H1 (cell line): Measurements from ENCODE around the gene RPS25. TPM values are rescaled to one million over a fixed set of nuclear protein-coding genes. Genes with fewer than 3 reads are reported as not detected.

Experiments used
- BCL11A ChIP-seq, 2 experiments: IDR thresholded peaks; one replicate each; pipeline ENCODE4 v1.6.1; 2011; ENCODE audit warnings: low read depth in 2 of 2, low read length in 2 of 2, mild to moderate bottlenecking in 2 of 2
- BRCA1 ChIP-seq: IDR thresholded peaks from 2 replicates; pipeline ENCODE4 v1.6.1; 2012; ENCODE audit warnings: low read depth, low read length, improper control_type of control experiment
- CEBPB ChIP-seq: IDR thresholded peaks from 2 replicates; pipeline ENCODE4 v1.6.1; 2012; ENCODE audit warnings: low read depth, low read length
- FOSL1 ChIP-seq: IDR thresholded peaks from 2 replicates; pipeline ENCODE4 v1.6.1; 2011; ENCODE audit warnings: mild to moderate bottlenecking, low read depth, low read length, moderate library complexity; ENCODE audit not compliant: insufficient read depth
- GABPA ChIP-seq: IDR thresholded peaks from 2 replicates; pipeline ENCODE4 v1.6.1; 2011; ENCODE audit warnings: mild to moderate bottlenecking, low read length, moderate library complexity, borderline replicate concordance; ENCODE audit not compliant: insufficient read depth
- GTF2F1 ChIP-seq: IDR thresholded peaks from 2 replicates; pipeline ENCODE4 v1.6.1; 2012; ENCODE audit warnings: low read depth, low read length, improper control_type of control experiment, borderline replicate concordance
- HDAC2 ChIP-seq, 2 experiments: fragments of 300-600 bp in 1 of 2; sonication (generic) in 1 of 2; IDR thresholded peaks; 2 replicates each; pipeline ENCODE4 v1.6.1; 2011 to 2012; ENCODE audit warnings: low read depth in 2 of 2, low read length in 2 of 2, mild to moderate bottlenecking in 2 of 2, moderate library complexity in 2 of 2, borderline replicate concordance in 1 of 2, inconsistent platforms in 1 of 2
- PHF8 ChIP-seq: fragments of 200-600 bp; sonication (generic); conservative IDR thresholded peaks from 2 replicates; pipeline ENCODE4 v1.7.1; 2012; ENCODE audit warnings: low read depth, mild to moderate bottlenecking, inconsistent platforms, low read length, moderate library complexity
- POLR2A ChIP-seq, 2 experiments: IDR thresholded peaks; 1 replicate in 1 of 2; 2 replicates in 1 of 2; pipeline ENCODE4 v1.6.1; 2011; ENCODE audit warnings: low read depth in 2 of 2, low read length in 2 of 2, mild to moderate bottlenecking in 2 of 2; ENCODE audit errors: control extremely low read depth in 1 of 2
- POLR2AphosphoS5 ChIP-seq: IDR thresholded peaks from 2 replicates; pipeline ENCODE4 v1.6.1; 2011; ENCODE audit warnings: low read depth, low read length
- SIN3A ChIP-seq, 2 experiments: IDR thresholded peaks in 1 of 2; conservative IDR thresholded peaks in 1 of 2; 2 replicates each; pipeline ENCODE4 v1.6.1; 2011 to 2012; ENCODE audit warnings: low read length in 2 of 2, improper control_type of control experiment in 1 of 2, low read depth in 1 of 2, mild to moderate bottlenecking in 1 of 2
- SUZ12 ChIP-seq: fragments of 200-600 bp; sonication (generic); IDR thresholded peaks from 2 replicates; pipeline ENCODE4 v1.6.1; 2012; ENCODE audit warnings: mild to moderate bottlenecking, inconsistent platforms, low read length, moderate library complexity, mixed read lengths
- TBP ChIP-seq: IDR thresholded peaks from 2 replicates; pipeline ENCODE4 v1.6.1; 2011; ENCODE audit warnings: low read depth, low read length, improper control_type of control experiment
- TCF12 ChIP-seq: IDR thresholded peaks from 2 replicates; pipeline ENCODE4 v1.6.1; 2011; ENCODE audit warnings: low read depth, mild to moderate bottlenecking, low read length
- polyA plus RNA-seq, 7 experiments: library from polyadenylated mRNA; depleted of rRNA in 3 of 7; stranded (reverse) in 5 of 7; unstranded in 2 of 7; fragments of >200 nt in 5 of 7; fragments of 200-250 nt in 2 of 7; gene quantifications; 1 replicate in 5 of 7; 2 replicates in 1 of 7; 4 replicates in 1 of 7; pipeline versions ENCODE4 v1.2.1 to v1.2.3, GENCODE V29; 2011 to 2013; ENCODE audit warnings: missing spikeins in 2 of 7, mixed read lengths in 2 of 7
- total RNA-seq: library from RNA; stranded (reverse); fragmentation: NEBNext Ultra II Directional; extraction: Animal tissue kit (Norgen Biotek cat#: 25700); gene quantifications from 2 replicates; pipeline ENCODE4 v1.2.1, GENCODE V29; 2021
- TF ChIP-seq, protein P1 (sequence below): IDR thresholded peaks from 2 replicates; pipeline ENCODE4 v1.6.1; 2012; ENCODE audit warnings: low read length, inconsistent platforms
- TF ChIP-seq, protein P2 (sequence below): IDR thresholded peaks from 2 replicates; pipeline ENCODE4 v1.6.1; 2011; ENCODE audit warnings: low read depth, mild to moderate bottlenecking, low read length; ENCODE audit not compliant: insufficient read depth

RPS25 gene
- total and polyA plus RNA-seq, 2 of the 8 experiments (the other 6 are each of a cell fraction or from before 2014, with no cell fraction given), result 1,525 to 1,643 TPM

DNA sequence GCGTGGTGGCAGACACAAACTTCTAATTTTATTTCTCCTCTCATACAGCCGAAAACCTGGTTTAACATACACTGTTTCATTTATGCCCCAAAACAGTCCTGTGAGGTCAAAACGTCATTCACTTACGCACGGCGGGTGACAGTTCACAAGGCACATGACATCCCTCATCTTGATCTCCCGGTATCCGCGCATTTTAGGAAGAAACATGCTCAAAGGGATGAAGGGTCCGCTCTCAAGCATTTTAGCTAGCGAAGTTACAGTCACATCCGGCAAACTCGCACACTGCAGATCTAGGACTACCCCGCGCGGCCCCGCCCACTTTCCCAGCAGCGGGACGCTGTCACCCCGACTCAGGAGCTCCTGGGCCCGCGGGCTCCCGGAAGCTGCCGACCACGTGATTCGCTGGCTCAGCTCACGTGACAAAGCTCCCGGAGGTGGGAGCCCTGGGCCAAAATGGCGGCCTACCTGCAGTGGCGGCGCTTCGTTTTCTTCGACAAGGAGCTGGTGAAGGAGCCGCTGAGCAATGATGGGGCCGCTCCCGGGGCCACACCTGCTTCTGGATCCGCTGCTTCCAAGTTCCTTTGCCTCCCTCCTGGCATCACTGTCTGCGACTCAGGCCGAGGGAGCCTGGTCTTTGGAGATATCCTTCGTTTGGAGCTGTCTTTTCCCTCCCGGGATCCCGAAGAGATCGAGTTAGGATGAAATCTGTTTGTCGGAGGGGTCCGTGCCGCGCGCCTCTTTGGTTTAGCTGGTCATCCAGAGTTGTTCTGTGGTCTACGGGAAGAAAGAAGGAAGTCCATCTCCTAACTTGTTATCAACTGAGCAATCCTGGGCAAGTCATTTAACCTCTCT lies 49.5 kb upstream of the RPS25 start, which contains the start of gene VPS11 (continued):
- TF ChIP-seq, protein P1, sequence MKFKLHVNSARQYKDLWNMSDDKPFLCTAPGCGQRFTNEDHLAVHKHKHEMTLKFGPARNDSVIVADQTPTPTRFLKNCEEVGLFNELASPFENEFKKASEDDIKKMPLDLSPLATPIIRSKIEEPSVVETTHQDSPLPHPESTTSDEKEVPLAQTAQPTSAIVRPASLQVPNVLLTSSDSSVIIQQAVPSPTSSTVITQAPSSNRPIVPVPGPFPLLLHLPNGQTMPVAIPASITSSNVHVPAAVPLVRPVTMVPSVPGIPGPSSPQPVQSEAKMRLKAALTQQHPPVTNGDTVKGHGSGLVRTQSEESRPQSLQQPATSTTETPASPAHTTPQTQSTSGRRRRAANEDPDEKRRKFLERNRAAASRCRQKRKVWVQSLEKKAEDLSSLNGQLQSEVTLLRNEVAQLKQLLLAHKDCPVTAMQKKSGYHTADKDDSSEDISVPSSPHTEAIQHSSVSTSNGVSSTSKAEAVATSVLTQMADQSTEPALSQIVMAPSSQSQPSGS, result no peak
- TF ChIP-seq PHF8 (peak; percentile 78), GTF2F1 (0 out of 2 replicates have a peak, but pooled peaks have one; percentile 45), HDAC2 (IDR thresholded peaks at IDR 0.05; ENCODE audit: borderline replicate concordance in 1 of 2, low read depth in 2 of 2, low read length in 2 of 2) (peak in 1 of 2 experiments; percentile 95; a peak in 2 of 4 replicates), SUZ12 (no peak), GABPA (peak; percentile 72; the same call in 1 of the 2 replicates), BCL11A (IDR thresholded peaks at IDR 0.05; ENCODE audit: low read depth in 2 of 2, low read length in 2 of 2) (no peak), TCF12 (no peak), POLR2AphosphoS5 (peak; percentile 73), SIN3A (conservative IDR thresholded peaks at IDR 0.05 in 1 of 2, IDR thresholded peaks at IDR 0.05 in 1 of 2; ENCODE audit: low read depth in 1 of 2, low read length in 2 of 2) (peak; percentile 96 to 99; a peak in 3 of 4 replicates), BRCA1 (no peak), CEBPB (no peak), FOSL1 (no peak), TBP (peak; percentile 78), POLR2A (IDR thresholded peaks at IDR 0.05; ENCODE audit: control extremely low read depth in 1 of 2, low read depth in 2 of 2, low read length in 2 of 2) (peak; percentile 43 to 91)
- TF ChIP-seq, protein P2, sequence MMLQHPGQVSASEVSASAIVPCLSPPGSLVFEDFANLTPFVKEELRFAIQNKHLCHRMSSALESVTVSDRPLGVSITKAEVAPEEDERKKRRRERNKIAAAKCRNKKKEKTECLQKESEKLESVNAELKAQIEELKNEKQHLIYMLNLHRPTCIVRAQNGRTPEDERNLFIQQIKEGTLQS, result peak; percentile 97
